ENCODE measurements around the gene NCR3LG1.

NCR3LG1 gene

GRCh38 chr11:17369684-17370243 is 18.2 kb downstream of the NCR3LG1 start:
- in situ Hi-C loops (cut with HindIII; ENCODE audit: low sequenced_read_pairs) = no loop called here

GRCh38 chr11:17371614-17372013 is 20.0 kb downstream of the NCR3LG1 start:
- in situ Hi-C loops (cut with HindIII; ENCODE audit: low sequenced_read_pairs) = no loop called here

DNA sequence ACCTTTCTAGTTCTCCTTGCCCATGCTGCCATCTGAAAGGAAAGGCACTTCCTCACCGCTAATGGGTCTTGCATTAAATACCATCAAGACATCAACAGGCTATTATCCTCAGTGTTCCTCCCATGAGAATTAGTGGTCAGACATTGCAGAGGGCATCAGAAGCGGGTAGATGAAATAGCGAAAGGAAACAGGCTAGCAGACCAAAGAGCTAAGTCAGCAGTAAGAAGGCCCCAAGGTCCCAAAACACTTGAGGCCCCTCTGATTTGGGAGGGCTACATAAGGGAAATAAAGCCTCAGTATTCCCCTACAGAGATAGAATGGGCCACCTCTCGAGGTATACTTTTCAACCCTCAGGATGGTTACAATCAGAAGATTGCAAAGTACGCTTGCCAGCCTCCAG is 23.9 kb downstream of the NCR3LG1 start:
- in situ Hi-C loops (cut with HindIII; ENCODE audit: low sequenced_read_pairs) = no loop called here

GRCh38 chr11:17376493-17376892 is 24.9 kb downstream of the NCR3LG1 start:
- in situ Hi-C loops (cut with HindIII; ENCODE audit: low sequenced_read_pairs) = no loop called here

DNA sequence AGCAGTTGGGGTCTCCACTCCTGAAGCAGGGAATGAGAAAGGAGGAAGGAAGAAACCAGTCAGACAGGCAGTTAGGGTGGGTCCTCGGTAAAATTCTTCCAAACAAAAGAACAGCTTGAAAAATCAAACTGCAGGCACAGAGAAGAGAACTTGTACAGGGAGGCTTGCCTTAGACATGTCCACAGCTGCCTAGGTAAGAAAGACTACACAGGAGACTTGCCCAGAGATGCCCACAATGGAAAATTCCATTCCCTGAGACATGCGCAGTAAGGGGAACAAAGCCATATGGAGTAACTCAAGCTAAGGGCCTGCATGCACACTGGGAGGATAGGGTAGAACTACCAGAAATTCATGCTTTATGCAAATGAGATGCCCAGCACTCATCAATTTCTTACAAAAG is 27.1 kb downstream of the NCR3LG1 start:
- in situ Hi-C loops (cut with HindIII; ENCODE audit: low sequenced_read_pairs) = no loop called here

DNA sequence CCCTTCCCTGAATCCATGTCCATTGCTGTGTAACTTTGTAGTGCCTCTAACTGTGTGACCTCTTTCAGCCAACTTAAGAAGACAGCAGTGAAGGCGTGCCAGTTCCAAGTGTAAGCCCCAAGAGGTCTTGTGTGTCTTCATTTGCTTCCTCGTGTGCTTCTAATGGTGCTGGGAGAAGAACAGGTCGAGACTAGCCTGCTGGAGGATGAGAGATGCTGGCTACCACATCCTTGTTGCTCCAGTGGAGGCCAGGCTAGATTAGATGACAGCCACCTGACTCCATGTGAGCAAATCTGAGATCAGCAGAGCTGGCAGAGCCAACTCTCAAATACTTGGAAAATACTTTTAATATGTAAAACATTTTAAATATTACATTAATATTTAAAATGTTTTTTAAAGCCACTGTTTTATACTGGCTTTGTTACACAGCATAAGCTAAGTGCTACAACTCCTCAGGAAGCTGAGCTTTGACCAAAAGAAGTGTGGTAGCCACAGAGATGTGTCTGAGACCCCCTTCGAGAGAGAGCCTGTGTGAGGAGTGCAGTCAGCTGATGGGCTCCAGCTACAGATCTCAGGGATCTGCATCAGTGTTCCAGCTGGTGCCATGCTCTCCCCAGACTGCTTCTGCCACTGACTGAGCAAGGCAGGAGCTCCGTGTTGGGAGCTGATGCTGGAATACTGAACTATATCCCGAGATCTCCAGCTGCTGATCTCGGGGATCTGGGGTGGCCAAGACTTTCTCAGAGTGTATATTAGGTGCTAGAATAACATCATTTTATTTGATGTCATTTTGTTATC is 28.0 kb downstream of the NCR3LG1 start:
- in situ Hi-C loops (cut with HindIII; ENCODE audit: low sequenced_read_pairs) = no loop called here

- in situ Hi-C loops (cut with HindIII; ENCODE audit: low sequenced_read_pairs) = no loop called here
Measured at GRCh38 chr11:17381156-17381555, 29.6 kb downstream of the NCR3LG1 start.

DNA sequence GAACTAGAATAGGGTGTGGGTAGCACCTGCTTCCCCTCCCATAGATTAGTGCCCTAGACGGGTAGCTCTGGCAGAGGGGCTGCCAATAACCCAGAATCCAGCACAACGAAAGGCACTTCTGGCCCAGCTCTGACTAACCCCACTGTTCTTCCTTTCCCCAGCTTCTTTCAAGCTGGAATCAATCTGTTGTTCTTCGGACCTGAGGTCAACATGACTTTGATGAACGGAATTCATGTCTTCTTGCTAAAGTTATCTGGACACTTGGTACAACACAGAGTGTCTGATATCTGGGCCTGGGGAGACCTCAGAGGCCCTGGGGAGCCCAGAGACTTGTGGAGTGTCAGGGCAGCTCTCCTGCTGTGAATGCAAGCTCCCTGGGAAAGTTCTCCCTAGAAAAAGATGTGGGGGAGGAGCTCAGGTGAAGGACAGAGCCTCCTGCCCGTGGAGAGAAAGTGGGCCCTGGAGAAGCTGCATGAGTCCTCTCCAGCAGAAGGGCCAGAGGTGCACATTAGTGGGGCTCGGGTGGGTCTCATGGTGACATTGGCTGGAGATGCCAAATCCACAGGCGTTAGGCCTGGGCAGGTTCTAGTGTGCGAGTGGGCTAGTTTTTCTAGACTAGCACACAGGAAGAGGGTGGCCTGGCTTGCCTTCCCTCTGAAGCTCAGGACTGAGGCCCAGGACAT is 30.6 kb downstream of the NCR3LG1 start:
- in situ Hi-C loops (cut with HindIII; ENCODE audit: low sequenced_read_pairs) = no loop called here

- in situ Hi-C loops (cut with HindIII; ENCODE audit: low sequenced_read_pairs) = no loop called here
Measured at GRCh38 chr11:17383461-17383860, 31.9 kb downstream of the NCR3LG1 start.

DNA sequence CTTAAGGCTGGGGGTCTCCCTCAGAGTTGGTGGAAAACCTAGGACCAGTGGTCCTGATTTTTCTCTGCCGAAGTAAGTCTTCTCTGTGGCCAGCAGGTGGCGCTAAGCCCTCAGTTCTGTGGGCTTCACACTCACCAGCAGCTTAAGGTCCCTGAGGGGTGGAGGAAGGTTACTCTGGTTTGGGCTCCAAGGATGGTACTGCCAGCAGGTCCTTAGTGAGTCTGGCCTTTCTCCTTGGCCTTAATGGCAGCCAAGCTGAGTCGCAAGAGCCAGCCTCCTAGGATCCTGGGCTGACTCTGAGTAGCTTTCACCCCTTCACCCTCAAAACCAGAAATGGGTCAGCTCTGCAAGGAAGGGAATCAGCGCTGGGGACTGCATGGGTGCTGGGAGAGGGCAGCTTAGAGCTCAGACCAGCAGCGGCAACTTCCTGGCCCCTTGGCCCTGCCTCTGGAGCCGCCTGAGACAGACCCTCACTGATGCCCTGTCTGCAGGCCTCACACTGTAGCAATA is 32.5 kb downstream of the NCR3LG1 start:
- in situ Hi-C loops (cut with HindIII; ENCODE audit: low sequenced_read_pairs) = no loop called here

GRCh38 chr11:17385492-17385891 is 33.9 kb downstream of the NCR3LG1 start:
- in situ Hi-C loops (cut with HindIII; ENCODE audit: low sequenced_read_pairs) = no loop called here

- in situ Hi-C loops (cut with HindIII; ENCODE audit: low sequenced_read_pairs) = no loop called here
Measured at GRCh38 chr11:17385926-17386325, 34.3 kb downstream of the NCR3LG1 start.

DNA sequence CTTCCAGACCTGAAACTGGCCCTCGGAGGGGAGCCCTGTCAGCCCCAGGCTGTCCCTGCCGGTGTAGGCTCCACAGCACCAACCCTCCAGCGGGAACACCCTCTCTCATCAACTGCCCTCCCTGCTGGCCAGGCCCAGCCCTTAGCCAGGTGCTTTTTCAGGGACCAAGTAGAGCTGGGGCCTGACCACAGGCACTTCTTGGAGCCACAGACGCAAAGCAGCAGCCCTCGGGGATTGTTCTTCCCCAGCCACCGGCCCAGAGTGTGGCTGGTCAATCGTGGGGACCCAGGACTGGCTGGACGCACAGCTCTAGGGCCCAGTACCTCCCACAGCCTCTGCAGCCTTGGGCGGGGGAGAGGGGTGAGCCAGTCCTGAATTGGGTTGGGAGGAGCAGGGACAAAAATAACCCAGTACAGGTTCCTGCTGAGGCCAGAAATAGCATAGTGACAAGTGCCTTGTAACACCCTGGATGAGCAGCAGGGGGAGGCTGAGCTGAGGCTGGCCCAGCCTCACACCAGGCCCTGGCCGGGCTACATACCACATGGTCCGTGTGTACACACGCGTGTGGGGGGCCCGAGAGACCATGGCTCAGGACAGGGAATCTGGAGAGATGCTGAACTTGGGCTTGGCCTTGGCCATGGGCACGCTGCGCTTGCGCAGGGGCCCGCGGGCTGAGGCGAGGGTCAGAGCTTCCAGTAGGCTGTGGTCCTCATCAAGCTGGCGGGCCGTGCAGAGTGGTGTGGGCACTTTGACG is 34.9 kb downstream of the NCR3LG1 start:
- in situ Hi-C loops (cut with HindIII; ENCODE audit: low sequenced_read_pairs) = no loop called here

DNA sequence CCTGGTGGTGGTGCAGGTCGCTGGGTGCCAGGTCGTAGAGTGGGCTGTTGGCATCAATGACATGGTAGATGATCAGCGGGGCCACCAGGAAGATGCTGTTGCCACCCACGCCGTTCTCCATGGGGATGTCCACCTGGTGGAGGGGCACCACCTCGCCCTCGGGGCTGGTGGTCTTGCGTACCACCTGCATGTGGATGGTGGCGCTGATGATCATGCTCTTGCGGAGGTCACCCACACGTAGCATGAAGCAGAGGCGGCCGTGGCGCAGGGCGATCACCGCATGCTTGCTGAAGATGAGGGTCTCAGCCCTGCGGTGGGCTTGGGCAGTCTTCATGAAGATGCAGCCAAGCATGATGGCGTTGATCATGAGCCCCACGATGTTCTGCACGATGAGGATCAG is 35.7 kb downstream of the NCR3LG1 start:
- in situ Hi-C loops (cut with HindIII; ENCODE audit: low sequenced_read_pairs) = no loop called here

- in situ Hi-C loops (cut with HindIII; ENCODE audit: low sequenced_read_pairs) = no loop called here
Measured at GRCh38 chr11:17387811-17388210, 36.2 kb downstream of the NCR3LG1 start.

GRCh38 chr11:17388609-17389210 is 37.1 kb downstream of the NCR3LG1 start, which contains the start of gene KCNJ11:
Gene KCNJ11 (minus strand): TSS chr11:17388659. CDS start chr11:17388091, 568 bp downstream.
- in situ Hi-C loops (cut with HindIII; ENCODE audit: low sequenced_read_pairs) = no loop called here

DNA sequence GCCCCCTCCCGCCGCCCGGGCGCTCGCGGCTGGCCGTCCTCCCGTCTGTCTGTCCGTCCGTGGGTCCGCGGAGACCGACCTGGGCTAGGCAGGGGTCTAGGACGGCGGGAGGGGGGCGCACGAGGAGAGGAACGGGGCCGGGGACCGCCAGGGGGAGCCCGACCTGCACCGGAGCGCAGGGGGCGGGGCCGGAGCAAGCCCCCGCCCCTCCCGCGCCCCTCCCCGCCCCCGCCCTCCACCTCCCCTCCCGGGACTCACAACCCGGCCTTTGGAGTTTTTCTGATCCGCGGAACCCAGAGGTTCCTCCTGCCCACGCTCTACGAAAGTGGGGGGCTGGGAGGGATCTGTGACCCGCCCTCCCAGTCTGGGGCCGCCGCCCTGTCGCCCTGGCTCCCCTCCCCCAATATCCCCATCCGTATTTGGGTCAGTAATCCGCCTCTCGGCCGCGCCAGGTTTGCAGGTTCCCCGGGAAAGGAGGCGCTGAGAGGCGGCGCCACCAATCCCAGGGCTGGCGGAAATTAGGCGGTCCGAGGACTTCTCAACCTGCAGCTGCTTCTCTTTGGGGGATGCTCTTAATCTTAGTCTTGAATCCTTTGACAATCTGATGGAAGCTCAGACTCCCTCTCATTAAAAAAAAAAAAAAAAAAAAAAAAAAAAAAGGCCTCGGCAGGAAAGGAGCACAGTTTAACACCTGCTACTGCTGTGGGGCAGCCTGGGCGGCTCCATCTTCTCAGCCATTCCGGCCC is 37.8 kb downstream of the NCR3LG1 start:
- in situ Hi-C loops (cut with HindIII; ENCODE audit: low sequenced_read_pairs) = no loop called here

DNA sequence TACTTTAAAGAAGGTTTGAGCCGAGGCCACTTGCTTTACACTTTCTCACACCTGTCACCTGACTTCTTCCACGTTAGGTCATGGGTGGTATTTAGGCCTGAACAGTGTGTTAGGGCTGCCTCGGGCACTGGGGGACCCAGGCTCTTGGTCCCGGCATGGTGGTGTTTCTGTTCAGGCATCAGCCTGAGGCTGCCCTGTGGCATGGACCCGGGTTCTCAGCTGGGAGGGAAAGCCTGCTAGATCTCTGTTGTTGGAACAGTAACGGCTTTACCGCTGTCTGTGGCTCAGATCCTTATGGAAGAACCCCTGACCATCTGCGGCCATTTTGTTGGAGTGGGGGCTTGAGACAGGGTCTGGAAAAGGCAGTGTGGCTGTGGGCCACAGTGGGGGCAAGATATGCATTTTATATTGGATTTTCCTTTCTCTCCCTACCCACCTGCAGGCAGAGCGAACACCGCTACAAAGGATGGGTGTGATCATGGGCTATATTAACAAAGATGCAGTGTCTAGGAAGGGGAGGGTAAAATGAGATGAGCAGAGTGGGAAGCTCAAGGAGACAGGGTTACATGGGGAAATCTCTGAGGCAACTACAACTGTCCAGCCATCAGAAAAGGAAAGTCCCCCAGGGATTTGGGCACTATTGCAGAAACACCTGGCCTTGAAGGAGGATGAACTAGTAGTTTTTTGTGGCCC is 38.5 kb downstream of the NCR3LG1 start:
- in situ Hi-C loops (cut with HindIII; ENCODE audit: low sequenced_read_pairs) = no loop called here

All from DLD1 (cell line).